MCF 10A (cell line): ENCODE results near the gene ANKDD1B. TPM values are rescaled to one million over a fixed set of nuclear protein-coding genes. Genes with fewer than 3 reads are reported as not detected.
"Not testable (repeated sequence)": the region's sequence is repeated elsewhere in the genome, so short reads cannot be mapped to it uniquely, and the experiment has no call there.

ENCODE experiments used
- BruUV-seq: library from RNA; stranded (reverse); fragments of 400-500 nt; replicated peaks from 2 replicates; lab custom pipeline; 2021; lab: Mats Ljungman, UMichigan
- CTCF ChIA-PET: fragments of 300-600 bp; sonication (Branson Sonifier 250); formaldehyde crosslinking; extraction: SDS; loops from one replicate; lab custom pipeline; 2021; ENCODE audit warnings: antibody characterized with exemption, inconsistent platforms; lab: Yijun Ruan, JAX
- POLR2A ChIA-PET: fragments of 300-600, 350-650 bp; sonication (Branson Sonifier 250); formaldehyde crosslinking; extraction: SDS; loops from one replicate; lab custom pipeline; 2020; ENCODE audit warnings: antibody characterized with exemption, inconsistent platforms; lab: Yijun Ruan, JAX
- DNase-seq: peaks from one replicate; pipeline ENCODE4 v3.0.0-alpha.2; 2018; ENCODE audit not compliant: unreplicated experiment
- H3K27ac Mint-ChIP-seq: one replicate; pipeline ENCODE4 v1.8.0; 2022; ENCODE audit warnings: mild to moderate bottlenecking, low read depth, mixed read lengths; ENCODE audit not compliant: unreplicated experiment
- H3K27me3 Mint-ChIP-seq: one replicate; pipeline ENCODE4 v1.8.0; 2022; ENCODE audit warnings: mixed read lengths; ENCODE audit not compliant: insufficient read depth, unreplicated experiment
- H3K36me3 Mint-ChIP-seq: one replicate; pipeline ENCODE4 v1.8.0; 2022; ENCODE audit warnings: mild to moderate bottlenecking, moderate library complexity, mixed read lengths; ENCODE audit not compliant: insufficient read depth, unreplicated experiment
- H3K4me1 Mint-ChIP-seq: one replicate; pipeline ENCODE4 v1.8.0; 2022; ENCODE audit warnings: mixed read lengths; ENCODE audit not compliant: insufficient read depth, unreplicated experiment
- H3K4me3 Mint-ChIP-seq: one replicate; pipeline ENCODE4 v1.8.0; 2022; ENCODE audit warnings: mild to moderate bottlenecking, moderate library complexity, mixed read lengths; ENCODE audit not compliant: unreplicated experiment
- H3K9me3 Mint-ChIP-seq: one replicate; pipeline ENCODE4 v1.8.0; 2022; ENCODE audit warnings: mixed read lengths; ENCODE audit not compliant: unreplicated experiment
- intact Hi-C: fragments of 100-400 bp; cut with micrococcal nuclease; formaldehyde crosslinking; loops from 2 replicates; pipeline ENCODE4 v1.14.1; 2022
- total RNA-seq: library from RNA; stranded (reverse); gene quantifications from 2 replicates; pipeline ENCODE4 v1.2.3, GENCODE V29; 2022
- TF ChIP-seq, protein P1 (sequence below): fragments of 200-600 bp; IDR thresholded peaks from one replicate; pipeline ENCODE4 v1.8.0; 2022; ENCODE audit warnings: antibody characterized with exemption, mild to moderate bottlenecking; ENCODE audit not compliant: unreplicated experiment

The ANKDD1B gene
- total RNA-seq, 1 experiment from 2014 or later = 0.68 TPM

- Mint-ChIP-seq H3K36me3 (peaks cover 48% of the 10 kb centered on the region), H3K4me1 (no peaks in the 10 kb centered on the region), H3K27ac (no peak overlapping the region), H3K27me3 (no peaks in the 10 kb centered on the region), H3K9me3 (no peaks in the 10 kb centered on the region), H3K4me3 (no peak overlapping the region)
- CTCF ChIA-PET = interaction anchor here (2.4 kb wide), 1 partner anchor 10 kb away, joined by 6 read pairs; no protein-coding TSS in a partner anchor
- intact Hi-C loops = no loop called here
- BruUV-seq = no TSS peak
- no peak for DNase-seq
- POLR2A ChIA-PET = interaction anchor here (0.6 kb wide), 1 partner anchor 85 kb away, joined by 3 read pairs; no protein-coding TSS in a partner anchor
- TF ChIP-seq, protein P1, sequence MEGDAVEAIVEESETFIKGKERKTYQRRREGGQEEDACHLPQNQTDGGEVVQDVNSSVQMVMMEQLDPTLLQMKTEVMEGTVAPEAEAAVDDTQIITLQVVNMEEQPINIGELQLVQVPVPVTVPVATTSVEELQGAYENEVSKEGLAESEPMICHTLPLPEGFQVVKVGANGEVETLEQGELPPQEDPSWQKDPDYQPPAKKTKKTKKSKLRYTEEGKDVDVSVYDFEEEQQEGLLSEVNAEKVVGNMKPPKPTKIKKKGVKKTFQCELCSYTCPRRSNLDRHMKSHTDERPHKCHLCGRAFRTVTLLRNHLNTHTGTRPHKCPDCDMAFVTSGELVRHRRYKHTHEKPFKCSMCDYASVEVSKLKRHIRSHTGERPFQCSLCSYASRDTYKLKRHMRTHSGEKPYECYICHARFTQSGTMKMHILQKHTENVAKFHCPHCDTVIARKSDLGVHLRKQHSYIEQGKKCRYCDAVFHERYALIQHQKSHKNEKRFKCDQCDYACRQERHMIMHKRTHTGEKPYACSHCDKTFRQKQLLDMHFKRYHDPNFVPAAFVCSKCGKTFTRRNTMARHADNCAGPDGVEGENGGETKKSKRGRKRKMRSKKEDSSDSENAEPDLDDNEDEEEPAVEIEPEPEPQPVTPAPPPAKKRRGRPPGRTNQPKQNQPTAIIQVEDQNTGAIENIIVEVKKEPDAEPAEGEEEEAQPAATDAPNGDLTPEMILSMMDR = no peak
Measured at GRCh38 chr5:75690669-75691068, 79.4 kb downstream of the ANKDD1B start.

DNA sequence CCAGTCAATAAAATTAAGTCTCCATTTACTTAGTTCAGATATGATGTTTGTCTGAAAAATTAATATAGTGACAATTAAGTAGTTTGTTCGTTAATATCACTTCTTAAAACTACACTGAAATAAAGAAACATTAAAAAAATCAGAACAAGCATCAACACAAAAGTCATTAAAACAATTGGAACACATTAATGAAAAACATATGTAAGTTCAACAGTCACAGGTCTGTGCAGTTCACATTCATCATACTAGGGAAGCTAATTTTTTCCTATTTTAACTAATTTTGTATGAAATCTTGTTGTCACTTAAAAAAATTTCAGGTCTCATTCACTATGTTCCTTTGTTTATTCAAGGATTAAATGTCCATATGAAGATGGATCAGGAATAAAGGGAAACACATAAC is 83.5 kb downstream of the ANKDD1B start:
- ChIA-PET POLR2A (interaction anchor here (1.7 kb wide), 1 partner anchor 18 kb away, joined by 3 read pairs; no protein-coding TSS in a partner anchor), CTCF (no interaction called here)
- no peak for DNase-seq
- TF ChIP-seq, protein P1 = no peak
- Mint-ChIP-seq H3K36me3 (peaks cover 43% of the 10 kb centered on the region), H3K27me3 (no peaks in the 10 kb centered on the region), H3K4me3 (no peak overlapping the region), H3K4me1 (no peaks in the 10 kb centered on the region), H3K9me3 (no peaks in the 10 kb centered on the region), H3K27ac (no peak overlapping the region)
- BruUV-seq = no TSS peak
- intact Hi-C loops = no loop called here

- H3K4me3 Mint-ChIP-seq, H3K4me1 Mint-ChIP-seq, BruUV-seq, intact Hi-C loops, POLR2A ChIA-PET, H3K27ac Mint-ChIP-seq, H3K27me3 Mint-ChIP-seq, H3K9me3 Mint-ChIP-seq, CTCF ChIA-PET, DNase-seq: not testable (repeated sequence)
- peaks cover 43% of the 10 kb centered on the region for H3K36me3 Mint-ChIP-seq
Measured at GRCh38 chr5:75695472-75696351, 84.5 kb downstream of the ANKDD1B start.

GRCh38 chr5:75701856-75702255 is 90.6 kb downstream of the ANKDD1B start:
- no peak for DNase-seq
- intact Hi-C loops = no loop called here
- Mint-ChIP-seq H3K27me3 (no peaks in the 10 kb centered on the region), H3K36me3 (peaks cover 43% of the 10 kb centered on the region), H3K27ac (no peak overlapping the region), H3K4me1 (no peaks in the 10 kb centered on the region), H3K4me3 (no peak overlapping the region), H3K9me3 (no peaks in the 10 kb centered on the region)
- ChIA-PET CTCF (interaction anchor here (0.7 kb wide), 1 partner anchor 27 kb away, joined by 5 read pairs; no protein-coding TSS in a partner anchor), POLR2A (no interaction called here)
- BruUV-seq = no TSS peak
- TF ChIP-seq, protein P1 = no peak
